GM12872 (cell line): Measurements from ENCODE around the gene WDR5.

Source experiments
- CTCF ChIP-seq: IDR thresholded peaks from 3 replicates; pipeline ENCODE4 v1.5.1; 2011; ENCODE audit warnings: low read depth, mild to moderate bottlenecking, low read length, moderate library complexity; ENCODE audit not compliant: insufficient read depth

The WDR5 gene

GRCh38 chr9:134135343-134136117 is at the start of gene WDR5:
TSS of gene WDR5 (plus strand) at chr9:134136082. CDS start at chr9:134139878, 3,796 bp downstream.
- TF ChIP-seq CTCF, result peak; percentile 29; the same call in 2 of the 3 replicates

- TF ChIP-seq CTCF, result no peak
Observed at GRCh38 chr9:134088063-134088725, 47.7 kb upstream of the WDR5 start.

- no peak for TF ChIP-seq CTCF
Observed at GRCh38 chr9:134089972-134090371, 45.9 kb upstream of the WDR5 start.

GRCh38 chr9:134099123-134099761 is 36.6 kb upstream of the WDR5 start:
- TF ChIP-seq CTCF, result peak; percentile 92

- TF ChIP-seq CTCF, result no peak
Observed at GRCh38 chr9:134100040-134100439, 35.8 kb upstream of the WDR5 start.

GRCh38 chr9:134101623-134102149 is 34.2 kb upstream of the WDR5 start:
- no peak for TF ChIP-seq CTCF

GRCh38 chr9:134103391-134103998 is 32.4 kb upstream of the WDR5 start:
- no peak for TF ChIP-seq CTCF
